CD4-positive, alpha-beta T cell (primary cell): ENCODE data around the gene ISCU. TPM values are rescaled to one million over a fixed set of nuclear protein-coding genes. Genes with fewer than 3 reads are reported as not detected.

Experiments
- ATAC-seq: fragments of 200-7000 bp; cut with Tn5 transposase; one replicate; pipeline ENCODE4 v1.10.0; 2022; ENCODE audit warnings: mild to moderate bottlenecking; ENCODE audit not compliant: poor library complexity
- CTCF ChIA-PET: fragments of 350-600 bp; sonication (Branson Sonifier 250); formaldehyde crosslinking; loops from one replicate; lab custom pipeline; 2021; ENCODE audit warnings: antibody characterized with exemption, inconsistent platforms; lab: Charles Lee
- POLR2A ChIA-PET: fragments of 350-600 bp; sonication (Branson Sonifier 250); formaldehyde crosslinking; loops from one replicate; lab custom pipeline; 2021; ENCODE audit warnings: antibody characterized with exemption, inconsistent platforms; lab: Charles Lee
- DNase-seq, 14 experiments: peaks; one replicate each; pipeline ENCODE4 v3.0.0-alpha.2; 2013 to 2020; ENCODE audit warnings: mixed read lengths in 2 of 14
- H3K27ac ChIP-seq, 2 donors: one replicate each; pipeline versions ENCODE4 v1.5.1 to v1.7.0; 2013; ENCODE audit warnings: low read length in 2 of 2, low read depth in 1 of 2, mild to moderate bottlenecking in 1 of 2
- H3K27me3 ChIP-seq, 2 experiments: 1 replicate in 1 of 2; 2 replicates in 1 of 2; pipeline versions ENCODE4 v1.6.1 to v1.7.0; 2013; ENCODE audit warnings: low read length in 2 of 2, control low read depth in 1 of 2, mild to moderate bottlenecking in 1 of 2, moderate library complexity in 1 of 2; ENCODE audit not compliant: insufficient read depth in 2 of 2, control insufficient read depth in 1 of 2
- H3K36me3 ChIP-seq: one replicate; pipeline ENCODE4 v1.6.1; 2013; ENCODE audit warnings: low read length, control low read depth; ENCODE audit not compliant: insufficient read depth
- H3K4me1 ChIP-seq: one replicate; pipeline ENCODE4 v1.6.1; 2013; ENCODE audit warnings: low read length, control low read depth; ENCODE audit not compliant: insufficient read depth
- H3K4me3 ChIP-seq: one replicate; pipeline ENCODE4 v1.5.1; 2013; ENCODE audit warnings: mild to moderate bottlenecking, low read length, moderate library complexity
- H3K9me3 ChIP-seq, 2 experiments: 1 replicate in 1 of 2; 2 replicates in 1 of 2; pipeline versions ENCODE4 v1.6.1 to v1.7.0; 2013; ENCODE audit warnings: low read length in 2 of 2, mild to moderate bottlenecking in 2 of 2, control low read depth in 1 of 2, moderate library complexity in 1 of 2; ENCODE audit not compliant: control insufficient read depth in 1 of 2, insufficient read depth in 1 of 2
- H3K27ac Mint-ChIP-seq: one replicate; pipeline ENCODE4 v1.8.0; 2020; ENCODE audit warnings: mixed read lengths
- H3K27me3 Mint-ChIP-seq: one replicate; pipeline ENCODE4 v1.8.0; 2021; ENCODE audit warnings: mixed read lengths
- H3K36me3 Mint-ChIP-seq: one replicate; pipeline ENCODE4 v1.8.0; 2021; ENCODE audit warnings: low read depth, mixed read lengths
- H3K4me1 Mint-ChIP-seq: one replicate; pipeline ENCODE4 v1.8.0; 2021; ENCODE audit warnings: low read depth, mixed read lengths
- H3K4me3 Mint-ChIP-seq: one replicate; pipeline ENCODE4 v1.8.0; 2020; ENCODE audit warnings: mild to moderate bottlenecking, mixed read lengths
- H3K9me3 Mint-ChIP-seq: one replicate; pipeline ENCODE4 v1.8.0; 2020; ENCODE audit warnings: mixed read lengths
- intact Hi-C, 2 experiments: fragments of 100-400 bp; cut with DNase I in 1 of 2; cut with micrococcal nuclease in 1 of 2; formaldehyde crosslinking; loops; one replicate each; pipeline versions ENCODE4 v1.15.1 to v1.9.0; 2023 to 2025; cut with DNase I, micrococcal nuclease
- total RNA-seq, 174 experiments: library from RNA in 2 of 174; stranded (reverse) in 2 of 174; gene quantifications; one replicate each; pipeline ENCODE4 v1.2.3 and lab custom pipeline; 2021 to 2026
- TF ChIP-seq, protein P1 (sequence below): fragments of 200-600 bp; IDR thresholded peaks from one replicate; pipeline ENCODE4 v1.8.0; 2022; ENCODE audit warnings: antibody characterized with exemption, mild to moderate bottlenecking

The ISCU gene
- total RNA-seq, 2 experiments from 2014 or later, result 269 to 270 TPM

DNA sequence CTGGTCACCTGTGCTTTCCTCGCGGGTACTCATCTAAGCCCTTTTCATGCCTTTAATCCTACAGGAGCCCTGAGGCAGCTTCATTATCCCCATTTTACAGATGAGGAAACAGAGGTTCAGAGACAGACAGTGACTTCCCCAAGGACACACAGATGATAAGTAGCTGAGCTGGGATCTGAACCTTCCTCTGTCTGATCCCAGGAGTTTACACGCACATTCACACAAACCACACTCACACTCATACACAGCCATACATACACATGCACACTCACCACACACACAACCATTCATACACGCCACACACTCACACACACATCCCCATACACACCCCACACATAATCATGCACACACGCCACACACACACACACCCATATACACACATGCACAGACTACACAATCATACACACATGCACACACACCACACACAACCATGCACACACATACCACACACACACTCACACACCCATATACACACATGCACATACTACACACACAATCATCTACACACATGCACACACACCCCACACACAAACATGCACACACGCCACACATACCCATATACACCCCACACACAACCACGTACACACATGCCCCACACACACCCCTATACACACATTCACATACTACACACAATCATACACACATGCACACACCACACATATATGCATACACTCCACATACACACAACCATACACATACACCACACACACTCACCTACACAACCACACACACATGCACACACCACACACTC lies 32.7 kb downstream of the ISCU start:
- Mint-ChIP-seq H3K4me3 (no peak overlapping the region), H3K27ac (no peak overlapping the region), H3K4me1 (no peaks in the 10 kb centered on the region), H3K36me3 (no peaks in the 10 kb centered on the region), H3K27me3 (no peaks in the 10 kb centered on the region), H3K9me3 (no peaks in the 10 kb centered on the region)
- DNase-seq (no peak), ATAC-seq (no peak)
- TF ChIP-seq, protein P1, sequence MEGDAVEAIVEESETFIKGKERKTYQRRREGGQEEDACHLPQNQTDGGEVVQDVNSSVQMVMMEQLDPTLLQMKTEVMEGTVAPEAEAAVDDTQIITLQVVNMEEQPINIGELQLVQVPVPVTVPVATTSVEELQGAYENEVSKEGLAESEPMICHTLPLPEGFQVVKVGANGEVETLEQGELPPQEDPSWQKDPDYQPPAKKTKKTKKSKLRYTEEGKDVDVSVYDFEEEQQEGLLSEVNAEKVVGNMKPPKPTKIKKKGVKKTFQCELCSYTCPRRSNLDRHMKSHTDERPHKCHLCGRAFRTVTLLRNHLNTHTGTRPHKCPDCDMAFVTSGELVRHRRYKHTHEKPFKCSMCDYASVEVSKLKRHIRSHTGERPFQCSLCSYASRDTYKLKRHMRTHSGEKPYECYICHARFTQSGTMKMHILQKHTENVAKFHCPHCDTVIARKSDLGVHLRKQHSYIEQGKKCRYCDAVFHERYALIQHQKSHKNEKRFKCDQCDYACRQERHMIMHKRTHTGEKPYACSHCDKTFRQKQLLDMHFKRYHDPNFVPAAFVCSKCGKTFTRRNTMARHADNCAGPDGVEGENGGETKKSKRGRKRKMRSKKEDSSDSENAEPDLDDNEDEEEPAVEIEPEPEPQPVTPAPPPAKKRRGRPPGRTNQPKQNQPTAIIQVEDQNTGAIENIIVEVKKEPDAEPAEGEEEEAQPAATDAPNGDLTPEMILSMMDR, result no peak
- intact Hi-C loops, result no loop called here
- H3K27ac ChIP-seq, result no peak overlapping the region
- no peaks in the 10 kb centered on the region for H3K4me1 ChIP-seq
- H3K9me3 ChIP-seq, result no peaks in the 10 kb centered on the region
- no peaks in the 10 kb centered on the region for H3K27me3 ChIP-seq
- H3K4me3 ChIP-seq, result no peak overlapping the region
- CTCF ChIA-PET, result no interaction called here
- POLR2A ChIA-PET, result interaction anchor here (1.2 kb wide), 1 partner anchor 11 kb away, joined by 3 read pairs; no protein-coding TSS in a partner anchor
- no peaks in the 10 kb centered on the region for H3K36me3 ChIP-seq

DNA sequence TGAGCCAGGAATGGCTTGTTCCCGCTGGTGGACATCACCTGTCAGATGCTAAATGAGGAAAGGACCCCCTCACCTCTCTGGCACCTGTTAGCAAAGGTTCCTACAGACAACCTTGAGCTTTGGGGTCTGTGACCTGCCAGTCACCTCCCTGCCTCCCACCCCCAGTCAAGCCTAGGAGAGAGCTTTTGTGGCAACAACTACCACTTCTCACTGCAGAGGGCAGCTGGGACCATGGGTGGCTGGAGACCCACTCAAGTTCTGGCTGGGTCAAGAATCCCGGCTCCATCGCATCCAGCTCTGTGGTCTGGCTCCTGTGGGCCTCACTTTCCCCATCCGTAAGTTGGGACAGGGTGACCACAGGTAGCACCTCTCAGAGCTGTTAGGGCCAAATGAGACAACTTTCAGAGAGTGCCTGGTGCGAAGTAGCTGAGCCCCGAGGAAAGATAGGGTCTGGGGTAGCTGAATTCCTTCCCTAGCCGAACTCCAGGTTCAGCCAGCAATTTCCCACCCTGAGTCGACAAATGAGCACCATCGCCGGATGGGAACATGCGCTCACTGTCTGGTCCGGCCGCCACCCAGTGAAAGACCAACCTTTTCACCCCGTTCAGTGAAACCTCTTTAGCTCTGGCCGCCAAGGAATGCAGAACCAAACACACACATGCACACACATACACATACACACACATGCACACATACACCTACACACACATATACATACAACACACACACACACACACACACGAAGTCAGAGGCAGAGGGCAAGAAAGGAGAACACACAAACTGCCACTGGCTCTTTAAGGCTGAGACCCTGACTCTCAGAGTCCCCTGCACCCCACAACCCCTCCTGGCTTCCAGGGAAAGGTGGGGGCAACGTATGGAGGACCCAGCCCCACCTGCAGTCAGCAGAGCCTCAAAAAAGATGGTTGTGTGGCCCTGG lies 33.6 kb downstream of the ISCU start:
- intact Hi-C loops, result no loop called here
- no peak for DNase-seq
- Mint-ChIP-seq H3K36me3 (no peaks in the 10 kb centered on the region), H3K27ac (no peak overlapping the region), H3K4me1 (no peaks in the 10 kb centered on the region), H3K4me3 (no peak overlapping the region), H3K27me3 (no peaks in the 10 kb centered on the region), H3K9me3 (no peaks in the 10 kb centered on the region)
- Histone ChIP-seq H3K27me3 (no peaks in the 10 kb centered on the region), H3K4me1 (no peaks in the 10 kb centered on the region), H3K36me3 (no peaks in the 10 kb centered on the region), H3K27ac (no peak overlapping the region), H3K4me3 (no peak overlapping the region), H3K9me3 (no peaks in the 10 kb centered on the region)
- ChIA-PET CTCF (no interaction called here), POLR2A (interaction anchor here (1.2 kb wide), 1 partner anchor 11 kb away, joined by 3 read pairs; no protein-coding TSS in a partner anchor)
- no peak for ATAC-seq
- TF ChIP-seq, protein P1, result no peak

GRCh38 chr12:108596854-108597558 lies 34.6 kb downstream of the ISCU start:
- no peaks in the 10 kb centered on the region for H3K9me3 ChIP-seq
- Mint-ChIP-seq H3K27me3 (no peaks in the 10 kb centered on the region), H3K9me3 (no peaks in the 10 kb centered on the region), H3K4me1 (no peaks in the 10 kb centered on the region), H3K36me3 (no peaks in the 10 kb centered on the region), H3K27ac (no peak overlapping the region), H3K4me3 (no peak overlapping the region)
- no peak overlapping the region for H3K27ac ChIP-seq
- ChIA-PET CTCF (no interaction called here), POLR2A (no interaction called here)
- no peak for ATAC-seq
- H3K36me3 ChIP-seq, result no peaks in the 10 kb centered on the region
- H3K4me3 ChIP-seq, result no peak overlapping the region
- H3K27me3 ChIP-seq, result no peaks in the 10 kb centered on the region
- intact Hi-C loops, result no loop called here
- TF ChIP-seq, protein P1, result no peak
- DNase-seq, result no peak
- H3K4me1 ChIP-seq, result no peaks in the 10 kb centered on the region
